OCI-LY3 (cell line): Measurements from ENCODE around the gene C3orf49.

ENCODE experiments used
- H2AFZ ChIP-seq: fragments of 200-600, 300-600 bp; shearing (Covaris generic); 2 replicates; pipeline ENCODE4 v1.6.0; 2014; ENCODE audit warnings: antibody characterized with exemption, low read depth, low read length
- H3K27ac ChIP-seq: fragments of 200-600, 300-600 bp; sonication (generic); 2 replicates; pipeline ENCODE4 v1.5.1; 2014; ENCODE audit warnings: mild to moderate bottlenecking, low read length, moderate library complexity, mixed read lengths
- H3K27me3 ChIP-seq: fragments of 200-600, 300-600 bp; sonication (generic); 2 replicates; pipeline ENCODE4 v1.6.1; 2014; ENCODE audit warnings: low read depth, low read length, mixed read lengths
- H3K36me3 ChIP-seq: fragments of 200-600, 300-600 bp; sonication (generic); replicated peaks from 2 replicates; pipeline ENCODE3; 2014; ENCODE audit warnings: low read depth, low read length, mixed read lengths
- H3K4me1 ChIP-seq: fragments of 300-600, 200-600 bp; sonication (generic); 2 replicates; pipeline ENCODE4 v1.6.1; 2014; ENCODE audit warnings: low read length, mixed read lengths
- H3K4me2 ChIP-seq: fragments of 200-600, 300-600 bp; sonication (generic); 2 replicates; pipeline ENCODE4 v1.6.1; 2014; ENCODE audit warnings: low read length, mixed read lengths
- H3K4me3 ChIP-seq: fragments of 300-600, 200-600 bp; sonication (generic); 2 replicates; pipeline ENCODE4 v1.5.1; 2014; ENCODE audit warnings: antibody characterized with exemption, mild to moderate bottlenecking, low read length, moderate library complexity
- H3K79me2 ChIP-seq: fragments of 300-600, 200-600 bp; shearing (Covaris generic); 2 replicates; pipeline ENCODE4 v1.6.1; 2014; ENCODE audit warnings: mild to moderate bottlenecking, low read length, mixed read lengths
- H3K9ac ChIP-seq: fragments of 300-600, 200-600 bp; shearing (Covaris generic); 2 replicates; pipeline ENCODE4 v1.6.0; 2014; ENCODE audit warnings: mild to moderate bottlenecking, low read length, moderate library complexity
- H3K9me3 ChIP-seq: fragments of 200-600, 300-600 bp; shearing (Covaris generic); 2 replicates; pipeline ENCODE4 v1.6.1; 2014; ENCODE audit warnings: low read length, mixed read lengths; ENCODE audit not compliant: insufficient read depth
- H4K20me1 ChIP-seq: fragments of 200-600, 300-600 bp; sonication (generic); 2 replicates; pipeline ENCODE4 v1.6.1; 2016; ENCODE audit warnings: low read length, mixed read lengths; ENCODE audit not compliant: insufficient read depth
- EZH2phosphoT487 ChIP-seq: fragments of 200-600 bp; shearing (Covaris generic); IDR thresholded peaks from 2 replicates; pipeline ENCODE4 v1.6.1; 2018; ENCODE audit warnings: antibody characterized with exemption, mixed run types, low read depth
- TF ChIP-seq, protein P1 (sequence below): fragments of 200-600, 300-600 bp; sonication (generic); IDR thresholded peaks from 2 replicates; pipeline ENCODE4 v1.5.1; 2014; ENCODE audit warnings: antibody characterized with exemption, low read length, low read depth

Gene C3orf49

DNA sequence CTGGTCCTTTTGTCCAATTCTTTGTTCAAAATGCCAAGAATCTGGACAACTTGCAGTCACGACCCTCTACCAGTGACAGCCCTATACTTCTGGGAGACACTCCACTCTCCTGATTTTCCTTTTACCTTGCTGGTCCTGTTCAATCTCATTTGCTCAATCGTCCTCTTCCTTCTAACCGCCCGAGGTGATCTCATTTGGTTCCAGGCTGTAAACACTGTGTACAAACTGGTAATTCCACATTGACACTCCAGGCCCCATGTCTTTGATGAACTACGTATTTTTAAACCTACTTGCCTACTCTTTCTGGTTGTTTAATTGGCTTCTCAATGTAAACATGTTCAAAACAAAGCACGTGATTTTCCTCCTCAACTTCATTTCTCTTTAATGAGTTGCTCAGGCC is 23.7 kb upstream of the C3orf49 start:
- Histone ChIP-seq H3K4me3 (no peak overlapping the region), H3K79me2 (no peaks in the 10 kb centered on the region), H2AFZ (no peak overlapping the region), H3K27ac (no peak overlapping the region), H4K20me1 (no peaks in the 10 kb centered on the region), H3K9ac (no peak overlapping the region), H3K36me3 (no peaks in the 10 kb centered on the region), H3K4me2 (no peak overlapping the region), H3K9me3 (no peaks in the 10 kb centered on the region), H3K4me1 (no peaks in the 10 kb centered on the region), H3K27me3 (no peaks in the 10 kb centered on the region)
- TF ChIP-seq, protein P1, sequence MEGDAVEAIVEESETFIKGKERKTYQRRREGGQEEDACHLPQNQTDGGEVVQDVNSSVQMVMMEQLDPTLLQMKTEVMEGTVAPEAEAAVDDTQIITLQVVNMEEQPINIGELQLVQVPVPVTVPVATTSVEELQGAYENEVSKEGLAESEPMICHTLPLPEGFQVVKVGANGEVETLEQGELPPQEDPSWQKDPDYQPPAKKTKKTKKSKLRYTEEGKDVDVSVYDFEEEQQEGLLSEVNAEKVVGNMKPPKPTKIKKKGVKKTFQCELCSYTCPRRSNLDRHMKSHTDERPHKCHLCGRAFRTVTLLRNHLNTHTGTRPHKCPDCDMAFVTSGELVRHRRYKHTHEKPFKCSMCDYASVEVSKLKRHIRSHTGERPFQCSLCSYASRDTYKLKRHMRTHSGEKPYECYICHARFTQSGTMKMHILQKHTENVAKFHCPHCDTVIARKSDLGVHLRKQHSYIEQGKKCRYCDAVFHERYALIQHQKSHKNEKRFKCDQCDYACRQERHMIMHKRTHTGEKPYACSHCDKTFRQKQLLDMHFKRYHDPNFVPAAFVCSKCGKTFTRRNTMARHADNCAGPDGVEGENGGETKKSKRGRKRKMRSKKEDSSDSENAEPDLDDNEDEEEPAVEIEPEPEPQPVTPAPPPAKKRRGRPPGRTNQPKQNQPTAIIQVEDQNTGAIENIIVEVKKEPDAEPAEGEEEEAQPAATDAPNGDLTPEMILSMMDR: no peak
- TF ChIP-seq EZH2phosphoT487: no peak

- Histone ChIP-seq H2AFZ (no peak overlapping the region), H3K4me3 (no peak overlapping the region), H3K36me3 (no peaks in the 10 kb centered on the region), H3K4me1 (no peaks in the 10 kb centered on the region), H3K9ac (no peak overlapping the region), H4K20me1 (no peaks in the 10 kb centered on the region), H3K27ac (no peak overlapping the region), H3K9me3 (no peaks in the 10 kb centered on the region), H3K4me2 (no peak overlapping the region), H3K79me2 (no peaks in the 10 kb centered on the region), H3K27me3 (no peaks in the 10 kb centered on the region)
- TF ChIP-seq, protein P1: no peak
- no peak for TF ChIP-seq EZH2phosphoT487
Measured at GRCh38 chr3:63798544-63798943, 20.6 kb upstream of the C3orf49 start.

- no peak overlapping the region for H3K4me2 ChIP-seq
- H3K36me3 ChIP-seq: no peaks in the 10 kb centered on the region
- no peak overlapping the region for H3K9ac ChIP-seq
- no peak overlapping the region for H3K27ac ChIP-seq
- H4K20me1 ChIP-seq: no peaks in the 10 kb centered on the region
- no peak overlapping the region for H2AFZ ChIP-seq
- no peaks in the 10 kb centered on the region for H3K79me2 ChIP-seq
- no peaks in the 10 kb centered on the region for H3K4me1 ChIP-seq
- H3K9me3 ChIP-seq: no peaks in the 10 kb centered on the region
- H3K4me3 ChIP-seq: no peak overlapping the region
- no peaks in the 10 kb centered on the region for H3K27me3 ChIP-seq
- TF ChIP-seq EZH2phosphoT487: no peak
- TF ChIP-seq, protein P1: no peak
Measured at GRCh38 chr3:63798949-63799348, 20.1 kb upstream of the C3orf49 start.

DNA sequence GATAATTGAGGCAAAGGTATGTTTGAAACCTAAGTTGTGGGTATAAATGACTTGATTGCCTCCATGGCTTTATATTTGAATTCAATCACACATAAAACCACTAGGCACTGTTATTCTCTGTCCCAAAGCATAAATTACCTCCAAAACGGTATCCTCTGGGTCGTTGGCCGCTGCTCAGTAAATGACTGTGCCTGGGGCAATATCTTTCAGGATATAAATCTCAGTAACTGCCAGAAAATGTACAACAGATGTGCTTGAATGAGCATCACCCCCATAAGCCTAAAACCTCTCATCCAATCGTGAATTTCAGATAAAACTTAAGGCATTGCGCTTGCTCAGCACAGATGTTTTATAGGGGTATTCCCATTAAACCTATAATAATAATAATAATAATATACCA is 19.0 kb upstream of the C3orf49 start:
- no peak overlapping the region for H3K4me2 ChIP-seq
- no peaks in the 10 kb centered on the region for H4K20me1 ChIP-seq
- H3K27ac ChIP-seq: no peak overlapping the region
- H3K9ac ChIP-seq: no peak overlapping the region
- H3K79me2 ChIP-seq: no peaks in the 10 kb centered on the region
- H3K4me3 ChIP-seq: no peak overlapping the region
- H3K4me1 ChIP-seq: no peaks in the 10 kb centered on the region
- TF ChIP-seq, protein P1: no peak
- TF ChIP-seq EZH2phosphoT487: no peak
- no peak overlapping the region for H2AFZ ChIP-seq
- H3K9me3 ChIP-seq: no peaks in the 10 kb centered on the region
- H3K36me3 ChIP-seq: no peaks in the 10 kb centered on the region
- no peaks in the 10 kb centered on the region for H3K27me3 ChIP-seq
